ENCODE results near the gene TPK1. TPM values are rescaled to one million over a fixed set of nuclear protein-coding genes. Genes with fewer than 3 reads are reported as not detected.

The TPK1 gene
- polyA plus RNA-seq, 1 of the 3 experiments (the other 2 are of a cell fraction), result 3.3 TPM

DNA sequence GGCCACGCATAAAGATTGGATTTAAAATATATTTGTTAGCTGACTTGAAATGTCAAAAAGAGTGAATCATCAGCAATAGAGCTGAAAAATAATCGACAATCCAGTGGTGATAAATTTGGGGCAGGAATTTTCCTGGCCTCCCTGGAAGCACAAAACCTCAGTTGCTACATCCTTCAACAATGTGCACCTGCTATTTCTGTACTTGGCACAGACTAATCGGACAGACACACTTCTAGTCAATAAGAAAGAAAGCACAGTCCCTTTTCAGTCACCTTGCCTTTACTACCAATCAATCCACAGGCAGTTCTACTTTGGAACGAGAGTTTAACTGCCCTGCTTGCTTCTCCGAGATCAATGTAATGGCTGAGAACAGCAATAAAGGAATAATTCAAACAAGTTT lies 335.6 kb downstream of the TPK1 start:
- no peaks in the 10 kb centered on the region for H3K79me2 ChIP-seq (ENCODE audit: insufficient read depth)
- no peak overlapping the region for H3K9ac ChIP-seq
- H3F3A ChIP-seq (replicated peaks; ENCODE audit: insufficient read depth), result no peaks in the 10 kb centered on the region
- H2AFZ ChIP-seq (ENCODE audit: low read depth), result no peak overlapping the region
- H4K20me1 ChIP-seq (ENCODE audit: insufficient read depth), result no peaks in the 10 kb centered on the region
- no peaks in the 10 kb centered on the region for H3K4me1 ChIP-seq (ENCODE audit: control insufficient read depth in 1 of 2, insufficient read depth in 2 of 2, low read depth in 1 of 2, low read length in 1 of 2)
- no peak for TF ChIP-seq IRF3 (IDR thresholded peaks at IDR 0.05; ENCODE audit: low read depth, low read length)
- TF ChIP-seq MAX (IDR thresholded peaks at IDR 0.05; ENCODE audit: low read depth), result no peak
- no peak for TF ChIP-seq NFIC (IDR thresholded peaks at IDR 0.05; ENCODE audit: borderline replicate concordance)
- no peak for TF ChIP-seq GABPA (IDR thresholded peaks at IDR 0.05; ENCODE audit: low read depth)
- no peak for TF ChIP-seq FOSL2 (IDR thresholded peaks at IDR 0.05; ENCODE audit: borderline replicate concordance, low read depth)
- no peak for TF ChIP-seq CHD2 (IDR thresholded peaks at IDR 0.05; ENCODE audit: low read length, partially characterized antibody)
- TF ChIP-seq RFX5 (IDR thresholded peaks at IDR 0.05; ENCODE audit: low read length), result no peak
- no peak for TF ChIP-seq GATA2 (CRISPR knock-in tag; IDR thresholded peaks at IDR 0.05)
- TF ChIP-seq, protein P1, sequence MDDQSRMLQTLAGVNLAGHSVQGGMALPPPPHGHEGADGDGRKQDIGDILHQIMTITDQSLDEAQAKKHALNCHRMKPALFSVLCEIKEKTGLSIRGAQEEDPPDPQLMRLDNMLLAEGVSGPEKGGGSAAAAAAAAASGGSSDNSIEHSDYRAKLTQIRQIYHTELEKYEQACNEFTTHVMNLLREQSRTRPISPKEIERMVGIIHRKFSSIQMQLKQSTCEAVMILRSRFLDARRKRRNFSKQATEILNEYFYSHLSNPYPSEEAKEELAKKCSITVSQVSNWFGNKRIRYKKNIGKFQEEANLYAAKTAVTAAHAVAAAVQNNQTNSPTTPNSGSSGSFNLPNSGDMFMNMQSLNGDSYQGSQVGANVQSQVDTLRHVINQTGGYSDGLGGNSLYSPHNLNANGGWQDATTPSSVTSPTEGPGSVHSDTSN (IDR thresholded peaks at IDR 0.05), result no peak
- TF ChIP-seq, protein P2, sequence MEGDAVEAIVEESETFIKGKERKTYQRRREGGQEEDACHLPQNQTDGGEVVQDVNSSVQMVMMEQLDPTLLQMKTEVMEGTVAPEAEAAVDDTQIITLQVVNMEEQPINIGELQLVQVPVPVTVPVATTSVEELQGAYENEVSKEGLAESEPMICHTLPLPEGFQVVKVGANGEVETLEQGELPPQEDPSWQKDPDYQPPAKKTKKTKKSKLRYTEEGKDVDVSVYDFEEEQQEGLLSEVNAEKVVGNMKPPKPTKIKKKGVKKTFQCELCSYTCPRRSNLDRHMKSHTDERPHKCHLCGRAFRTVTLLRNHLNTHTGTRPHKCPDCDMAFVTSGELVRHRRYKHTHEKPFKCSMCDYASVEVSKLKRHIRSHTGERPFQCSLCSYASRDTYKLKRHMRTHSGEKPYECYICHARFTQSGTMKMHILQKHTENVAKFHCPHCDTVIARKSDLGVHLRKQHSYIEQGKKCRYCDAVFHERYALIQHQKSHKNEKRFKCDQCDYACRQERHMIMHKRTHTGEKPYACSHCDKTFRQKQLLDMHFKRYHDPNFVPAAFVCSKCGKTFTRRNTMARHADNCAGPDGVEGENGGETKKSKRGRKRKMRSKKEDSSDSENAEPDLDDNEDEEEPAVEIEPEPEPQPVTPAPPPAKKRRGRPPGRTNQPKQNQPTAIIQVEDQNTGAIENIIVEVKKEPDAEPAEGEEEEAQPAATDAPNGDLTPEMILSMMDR (IDR thresholded peaks at IDR 0.05), result no peak
- TF ChIP-seq SIN3A (IDR thresholded peaks at IDR 0.05; ENCODE audit: borderline replicate concordance, low read depth, low read length), result no peak
- TF ChIP-seq ZBTB33 (IDR thresholded peaks at IDR 0.05; ENCODE audit: borderline replicate concordance, low read depth), result no peak
- TF ChIP-seq YY1 (IDR thresholded peaks at IDR 0.05; ENCODE audit: low read depth), result no peak
- no peak for TF ChIP-seq EP300 (IDR thresholded peaks at IDR 0.05; ENCODE audit: borderline replicate concordance in 1 of 2, low read depth in 1 of 2, low read length in 1 of 2)
- no peak for TF ChIP-seq TCF12 (IDR thresholded peaks at IDR 0.05)
- no peak for TF ChIP-seq FOXJ3 (CRISPR knock-in tag; IDR thresholded peaks at IDR 0.05)
- no peak for TF ChIP-seq REST (IDR thresholded peaks at IDR 0.05; ENCODE audit: low read depth, low read length)
- TF ChIP-seq, protein P3, sequence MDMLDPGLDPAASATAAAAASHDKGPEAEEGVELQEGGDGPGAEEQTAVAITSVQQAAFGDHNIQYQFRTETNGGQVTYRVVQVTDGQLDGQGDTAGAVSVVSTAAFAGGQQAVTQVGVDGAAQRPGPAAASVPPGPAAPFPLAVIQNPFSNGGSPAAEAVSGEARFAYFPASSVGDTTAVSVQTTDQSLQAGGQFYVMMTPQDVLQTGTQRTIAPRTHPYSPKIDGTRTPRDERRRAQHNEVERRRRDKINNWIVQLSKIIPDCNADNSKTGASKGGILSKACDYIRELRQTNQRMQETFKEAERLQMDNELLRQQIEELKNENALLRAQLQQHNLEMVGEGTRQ (IDR thresholded peaks at IDR 0.05; ENCODE audit: borderline replicate concordance, low read depth, low read length), result no peak
- TF ChIP-seq FOXM1 (IDR thresholded peaks at IDR 0.05; ENCODE audit: low read depth), result no peak
- TF ChIP-seq TAF1 (IDR thresholded peaks at IDR 0.05; ENCODE audit: borderline replicate concordance, low read depth, low read length), result no peak
- no peak overlapping the region for H3K4me2 ChIP-seq
- POLR2A ChIA-PET, result no interaction called here
- CTCF ChIA-PET, result no interaction called here
- WGBS (ENCODE audit: low lambda C conversion rate), result 1% methylated on average over 5 of the region's 5 CpGs
- H3K27ac ChIP-seq (ENCODE audit: low read depth in 2 of 2, low read length in 1 of 2), result no peak overlapping the region
- H3K27me3 ChIP-seq (ENCODE audit: insufficient read depth), result no peaks in the 10 kb centered on the region
- peaks cover 7% of the 10 kb centered on the region; the same call in 1 of the 2 replicates for H3K9me2 ChIP-seq
- H3K9me3 ChIP-seq, result no peaks in the 10 kb centered on the region
- no peaks in the 10 kb centered on the region for H3K36me3 ChIP-seq (replicated peaks in 1 of 2; ENCODE audit: control insufficient read depth in 1 of 2, insufficient read depth in 2 of 2, low read length in 1 of 2)
- no peak for DNase-seq
- H3K4me3 ChIP-seq (ENCODE audit: low read depth in 2 of 2, low read length in 1 of 2), result no peak overlapping the region
